OCI-LY3 (cell line): Measurements from ENCODE around the gene DCLK1.

Source experiments
- EZH2phosphoT487 ChIP-seq: fragments of 200-600 bp; shearing (Covaris generic); IDR thresholded peaks from 2 replicates; pipeline ENCODE4 v1.6.1; 2018; ENCODE audit warnings: antibody characterized with exemption, mixed run types, low read depth
- TF ChIP-seq, protein P1 (sequence below): fragments of 200-600, 300-600 bp; sonication (generic); IDR thresholded peaks from 2 replicates; pipeline ENCODE4 v1.5.1; 2014; ENCODE audit warnings: antibody characterized with exemption, low read length, low read depth

DNA sequence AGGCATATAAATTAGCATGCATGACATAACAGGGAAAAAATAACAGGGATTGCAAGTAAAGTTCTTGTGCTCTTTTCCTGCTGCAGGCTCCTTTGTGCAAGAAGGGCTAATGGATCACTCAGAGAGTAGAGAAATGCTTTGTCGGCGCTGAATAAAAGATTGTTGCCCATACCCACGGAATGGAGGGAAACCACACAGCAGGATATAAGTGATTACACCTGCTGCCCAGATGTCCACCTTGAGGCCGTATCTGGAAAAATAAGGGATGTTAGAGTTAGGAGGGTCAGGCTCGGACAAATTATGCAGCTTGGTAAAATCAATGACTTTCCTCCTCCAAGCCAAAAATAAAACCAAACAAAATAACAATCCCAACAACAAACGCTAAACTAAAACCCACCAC is 322.3 kb downstream of the DCLK1 start:
- TF ChIP-seq, protein P1, sequence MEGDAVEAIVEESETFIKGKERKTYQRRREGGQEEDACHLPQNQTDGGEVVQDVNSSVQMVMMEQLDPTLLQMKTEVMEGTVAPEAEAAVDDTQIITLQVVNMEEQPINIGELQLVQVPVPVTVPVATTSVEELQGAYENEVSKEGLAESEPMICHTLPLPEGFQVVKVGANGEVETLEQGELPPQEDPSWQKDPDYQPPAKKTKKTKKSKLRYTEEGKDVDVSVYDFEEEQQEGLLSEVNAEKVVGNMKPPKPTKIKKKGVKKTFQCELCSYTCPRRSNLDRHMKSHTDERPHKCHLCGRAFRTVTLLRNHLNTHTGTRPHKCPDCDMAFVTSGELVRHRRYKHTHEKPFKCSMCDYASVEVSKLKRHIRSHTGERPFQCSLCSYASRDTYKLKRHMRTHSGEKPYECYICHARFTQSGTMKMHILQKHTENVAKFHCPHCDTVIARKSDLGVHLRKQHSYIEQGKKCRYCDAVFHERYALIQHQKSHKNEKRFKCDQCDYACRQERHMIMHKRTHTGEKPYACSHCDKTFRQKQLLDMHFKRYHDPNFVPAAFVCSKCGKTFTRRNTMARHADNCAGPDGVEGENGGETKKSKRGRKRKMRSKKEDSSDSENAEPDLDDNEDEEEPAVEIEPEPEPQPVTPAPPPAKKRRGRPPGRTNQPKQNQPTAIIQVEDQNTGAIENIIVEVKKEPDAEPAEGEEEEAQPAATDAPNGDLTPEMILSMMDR: no peak
- TF ChIP-seq EZH2phosphoT487: no peak
